Fibroblast of skin of abdomen (primary cell): ENCODE data around the gene FLT3.

Source experiments
- DNase-seq: peaks from one replicate; pipeline ENCODE4 v3.0.0-alpha.2; 2013

Gene FLT3

GRCh38 chr13:28001049-28001448 is 99.3 kb downstream of the FLT3 start:
- DNase-seq, result no peak

DNA sequence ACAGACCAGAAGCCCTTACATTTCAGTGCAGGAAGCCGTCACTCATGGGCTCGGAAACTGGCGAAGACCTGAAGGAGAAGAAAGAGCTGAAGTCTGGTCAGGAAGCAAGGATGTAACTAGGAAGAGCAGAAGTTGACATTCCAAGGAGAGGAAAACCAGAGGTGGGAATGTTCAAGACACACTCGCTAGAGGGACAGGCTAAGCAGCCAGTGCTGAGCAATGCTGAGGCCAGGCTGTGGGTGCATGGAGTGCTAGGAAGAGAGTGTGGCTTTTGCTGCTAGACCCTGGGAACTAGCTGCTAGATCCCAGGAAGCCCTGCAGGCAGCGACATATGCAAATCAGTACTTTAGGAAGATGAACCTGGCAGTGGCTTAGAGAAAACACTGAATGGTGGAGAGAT is 99.8 kb downstream of the FLT3 start:
- no peak for DNase-seq

DNA sequence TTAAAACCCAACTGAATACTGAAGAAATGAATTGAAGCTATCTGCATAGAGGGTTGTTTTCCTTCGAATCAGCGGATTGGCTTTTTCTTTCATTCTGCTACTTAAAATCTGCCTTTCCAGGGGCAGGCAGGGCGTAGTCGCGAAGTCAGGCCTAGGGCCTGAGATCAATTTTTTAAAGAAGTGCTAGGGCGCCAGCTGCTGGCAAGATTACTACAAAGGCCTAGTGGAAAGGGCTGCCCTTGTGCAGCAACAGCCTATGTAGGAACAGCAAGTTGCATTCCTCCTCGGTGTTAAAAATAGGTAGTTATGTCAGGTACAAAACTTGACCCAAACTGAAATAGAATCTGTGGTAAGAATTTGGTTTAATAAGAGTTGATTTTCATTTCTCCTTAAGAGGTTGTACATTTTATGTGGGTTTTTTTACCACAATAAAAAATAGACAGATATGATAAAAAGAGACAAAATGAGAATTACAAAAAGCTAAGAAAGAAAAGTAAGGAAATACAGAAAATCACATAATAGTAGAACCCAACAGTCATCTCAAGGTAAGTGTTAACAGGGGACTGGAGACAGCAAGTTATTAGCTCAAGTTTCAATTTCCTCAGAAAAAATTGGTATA is 102.4 kb downstream of the FLT3 start:
- DNase-seq, result peak; percentile 26

DNA sequence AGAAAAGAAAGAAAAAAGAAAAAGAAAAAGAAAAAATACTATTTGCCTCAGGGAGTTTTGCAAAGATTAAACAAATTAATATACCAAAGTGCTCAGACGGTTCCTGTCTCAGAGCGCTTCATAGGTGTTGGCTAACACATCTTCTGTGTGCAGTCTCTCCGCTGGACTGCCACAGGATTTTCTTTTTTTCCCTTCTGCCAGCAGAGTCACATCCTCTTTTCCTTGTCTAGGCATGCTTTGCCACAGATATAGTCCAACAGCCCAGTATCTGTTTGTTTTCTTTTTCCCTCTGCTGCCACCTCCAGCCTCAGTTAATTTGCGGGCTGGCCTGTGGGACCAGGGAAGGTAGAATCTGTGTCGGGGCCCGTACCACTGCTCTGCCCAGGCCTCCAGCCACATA is 108.5 kb downstream of the FLT3 start:
- DNase-seq, result no peak

DNA sequence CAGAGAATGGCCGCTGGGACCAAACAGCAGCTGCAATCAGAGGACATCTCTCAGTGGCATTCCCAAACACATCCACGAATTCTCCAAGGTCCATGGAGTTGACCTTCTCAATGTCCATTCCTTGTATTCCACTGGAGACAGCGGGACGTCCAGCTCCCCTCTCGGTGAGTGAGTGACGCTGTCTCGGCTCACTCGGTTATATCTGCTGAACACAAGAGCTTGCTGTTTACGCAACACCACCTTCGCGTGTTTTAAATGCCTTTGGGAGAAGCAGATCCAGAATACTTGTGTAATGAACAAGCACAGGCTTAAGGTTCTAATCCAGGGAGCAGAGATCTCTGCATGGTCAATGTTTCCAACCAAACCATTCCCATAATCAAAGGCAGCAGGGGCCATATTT is 111.9 kb downstream of the FLT3 start, which contains the start of gene URAD:
Gene URAD (minus strand): TSS at position 174 of the 400 bp plus-strand sequence. CDS start 56 bp downstream, at position 118.
- DNase-seq, result no peak

- no peak for DNase-seq
These were observed 114.8 kb downstream of the FLT3 start for GRCh38 chr13:27985600-27985999.

GRCh38 chr13:27982361-27982760 is 118.0 kb downstream of the FLT3 start:
- DNase-seq, result no peak

DNA sequence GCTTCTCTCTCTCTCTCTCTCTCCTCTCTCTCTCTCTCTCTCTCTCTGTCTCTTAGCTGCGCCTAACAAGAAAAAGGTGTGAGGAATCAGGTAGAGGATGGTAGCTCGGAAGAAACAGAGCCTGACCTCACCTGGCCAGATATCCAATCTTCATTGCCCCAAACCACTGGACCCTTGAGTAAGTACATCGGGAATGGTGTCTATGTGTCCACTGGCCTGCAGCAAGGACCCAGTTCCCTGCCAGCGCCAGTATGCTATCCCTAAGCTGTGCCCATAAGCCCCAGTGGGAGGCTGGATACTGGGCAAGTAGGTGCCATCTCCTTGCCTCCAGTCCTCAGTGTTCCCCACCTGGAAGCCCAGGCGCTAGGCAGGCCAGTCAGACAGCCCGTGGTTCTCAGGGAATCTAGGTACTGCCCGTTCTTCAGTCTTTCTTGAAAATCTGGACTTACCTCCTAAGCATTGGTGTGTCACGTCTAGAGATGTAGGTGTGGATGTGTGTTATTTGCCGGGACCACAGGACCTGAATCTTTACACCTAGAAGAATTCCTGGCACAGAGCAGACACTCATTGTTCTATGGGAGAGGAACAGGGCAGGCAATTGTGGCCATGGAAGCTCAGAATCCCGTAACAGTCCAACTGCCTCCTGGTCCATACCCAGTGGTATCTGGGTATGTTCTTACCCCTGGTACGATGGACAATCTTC is 119.2 kb downstream of the FLT3 start:
- no peak for DNase-seq

- no peak for DNase-seq
These were observed 119.9 kb downstream of the FLT3 start for GRCh38 chr13:27980280-27980998.

GRCh38 chr13:27979765-27980279 is 120.6 kb downstream of the FLT3 start:
- no peak for DNase-seq

DNA sequence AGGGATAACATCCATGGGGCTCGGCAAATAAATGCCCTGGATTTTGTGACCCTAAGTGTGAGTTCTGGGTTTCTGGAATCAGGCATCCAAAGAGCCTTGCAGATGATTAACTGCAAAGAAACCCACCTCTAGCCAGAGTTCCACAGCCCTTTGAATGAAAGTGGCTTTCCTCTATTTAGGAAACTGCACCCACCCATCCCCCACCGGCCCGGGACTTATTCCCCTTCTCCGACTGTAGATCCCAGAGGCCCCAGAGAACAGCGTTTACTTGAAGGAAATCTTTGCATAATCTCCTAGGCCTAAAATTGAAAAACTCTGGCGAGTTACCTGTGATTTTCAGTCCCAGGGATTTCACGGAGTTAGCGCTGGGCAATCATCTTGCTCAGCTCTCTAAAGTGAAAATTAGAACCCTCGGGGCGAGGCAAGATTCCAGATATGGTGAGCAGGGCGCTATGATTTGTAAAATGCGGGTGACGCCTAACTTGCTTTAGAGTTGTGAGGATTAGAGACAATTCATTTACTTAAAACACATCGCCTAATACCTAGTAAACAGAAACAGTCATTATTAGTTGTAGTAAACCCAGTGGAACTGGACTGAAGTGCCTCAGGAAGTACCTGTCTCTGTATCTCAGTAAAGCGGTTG is 121.3 kb downstream of the FLT3 start:
- DNase-seq, result no peak

- DNase-seq, result no peak
These were observed 121.9 kb downstream of the FLT3 start for GRCh38 chr13:27978301-27978968.

DNA sequence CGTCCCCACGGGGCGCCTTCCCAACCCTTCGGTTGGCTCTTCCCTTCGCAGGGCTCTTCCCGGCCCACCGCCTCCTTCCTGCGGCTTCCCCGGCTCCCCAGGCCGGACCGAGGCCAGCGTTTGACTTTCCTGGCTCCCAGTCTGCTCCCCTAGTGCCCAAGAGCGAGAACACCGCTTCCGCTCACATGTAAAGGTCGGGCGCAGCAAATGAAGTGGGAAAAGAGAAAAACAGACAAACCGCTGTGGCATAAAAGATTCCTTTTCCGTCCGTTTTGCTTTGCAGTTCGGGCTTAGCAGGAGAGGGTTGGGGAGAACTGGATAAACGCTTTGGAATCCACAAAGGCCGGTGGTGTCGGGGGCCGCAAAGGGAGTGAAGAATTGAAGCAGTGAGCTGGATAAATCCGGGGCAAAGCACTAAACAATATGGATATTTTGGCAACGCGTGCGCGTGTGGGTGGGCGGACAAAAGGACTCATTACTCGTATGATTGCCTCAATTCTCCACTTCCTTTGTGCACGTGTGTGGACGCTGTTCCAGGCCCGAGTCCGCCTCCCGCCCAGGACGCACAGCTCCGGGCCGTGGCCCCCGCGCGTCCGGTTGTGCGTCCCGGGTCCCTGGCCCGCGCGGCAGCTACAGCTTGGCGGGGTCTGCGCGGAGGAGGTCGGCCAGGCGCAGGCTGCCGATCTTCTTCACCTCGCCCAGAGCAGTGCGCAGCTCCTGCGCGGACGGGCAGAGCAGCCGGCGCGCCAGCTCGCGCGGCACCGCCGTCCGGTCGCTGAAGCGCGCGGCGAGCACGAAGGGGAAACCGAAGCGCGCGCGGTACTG is 122.7 kb downstream of the FLT3 start:
- peak; percentile 14 for DNase-seq

DNA sequence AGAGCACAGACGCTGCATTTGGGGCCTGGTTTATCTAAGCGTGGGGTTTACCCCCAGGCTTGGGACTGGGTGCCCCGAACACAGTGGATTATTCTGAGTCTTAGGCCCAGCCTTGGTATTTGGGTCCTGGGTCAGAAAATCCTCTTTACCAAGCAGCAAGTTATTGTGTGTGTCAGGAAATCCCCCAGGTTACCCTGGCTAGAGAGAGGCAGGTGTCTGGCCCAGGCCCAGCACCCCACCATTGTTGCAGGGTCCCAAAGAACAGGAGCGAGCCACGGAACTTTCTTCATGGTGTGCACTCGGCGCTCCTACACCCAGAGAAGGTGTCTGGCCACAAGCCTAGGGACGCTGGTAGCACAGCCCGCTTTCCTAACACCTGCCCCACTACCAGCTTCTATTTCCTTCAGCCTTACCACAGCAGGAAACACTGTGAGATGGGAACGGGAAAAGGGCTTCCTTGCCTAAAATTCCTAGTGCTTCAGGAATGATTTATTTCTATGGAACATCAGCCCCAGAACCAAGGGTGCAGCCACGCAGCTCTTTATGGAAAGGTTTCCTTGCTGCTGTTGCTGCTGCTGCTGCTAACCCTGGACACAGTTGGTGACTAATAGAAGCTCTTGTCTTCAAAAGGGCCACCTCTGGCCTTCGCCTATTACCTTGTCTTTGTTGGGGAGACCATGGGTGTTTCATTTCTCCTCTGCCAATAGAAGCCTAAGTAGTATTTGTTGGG is 123.8 kb downstream of the FLT3 start:
- DNase-seq, result no peak

DNA sequence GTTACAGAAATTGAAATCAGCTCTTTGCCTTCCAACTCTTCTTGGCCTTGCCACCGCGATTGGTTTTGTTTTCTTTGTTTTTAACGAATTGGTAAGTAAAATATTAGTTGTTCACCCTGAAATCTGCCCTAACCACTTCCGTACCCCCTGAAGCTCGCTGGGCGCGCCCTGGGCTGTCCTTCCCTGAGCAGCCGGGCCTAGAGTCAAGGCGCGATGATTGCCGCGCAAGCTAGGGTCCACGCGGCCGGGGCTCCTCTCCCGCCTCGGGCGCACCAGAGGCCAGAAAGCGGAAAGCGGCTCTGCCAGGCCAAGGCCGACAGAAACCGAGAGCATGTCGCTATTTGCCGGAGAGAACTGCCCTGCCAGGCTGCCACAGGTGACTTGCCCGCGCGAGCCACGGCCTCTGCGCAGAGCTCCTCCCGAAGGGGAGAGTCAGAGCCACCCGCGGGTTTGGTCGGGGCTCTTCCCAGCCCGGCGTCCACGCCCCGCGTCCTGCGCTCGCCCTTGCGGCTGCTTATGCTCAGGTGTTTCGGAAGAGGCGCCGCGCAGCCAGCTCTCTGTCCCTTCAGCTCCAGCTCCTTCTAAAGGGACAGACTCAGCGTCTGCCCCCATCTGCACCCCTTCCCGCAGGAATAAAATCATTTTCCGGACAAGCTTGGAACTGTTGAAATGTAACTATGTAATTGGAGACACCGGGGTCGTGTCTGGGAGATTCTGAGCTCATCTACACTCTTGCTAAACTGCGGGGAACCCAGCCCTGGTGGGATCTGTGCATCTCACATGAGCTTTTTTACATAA is 124.6 kb downstream of the FLT3 start:
- no peak for DNase-seq

- no peak for DNase-seq
These were observed 126.3 kb downstream of the FLT3 start for GRCh38 chr13:27973961-27974662.

- no peak for DNase-seq
These were observed 127.1 kb downstream of the FLT3 start for GRCh38 chr13:27973291-27973690.

- DNase-seq, result no peak
These were observed 127.9 kb downstream of the FLT3 start for GRCh38 chr13:27972478-27972820.

GRCh38 chr13:27971776-27972477 is 128.4 kb downstream of the FLT3 start:
- no peak for DNase-seq
